Chondrocyte (in vitro differentiated cells): ENCODE measurements around the gene RPL36AL. TPM values are rescaled to one million over a fixed set of nuclear protein-coding genes. Genes with fewer than 3 reads are reported as not detected.
"Not testable (repeated sequence)": the region's sequence is repeated elsewhere in the genome, so short reads cannot be mapped to it uniquely, and the experiment has no call there.

Experiments used
- DNase-seq: peaks from one replicate; pipeline ENCODE4 v3.0.0; 2021; ENCODE audit warnings: mixed read lengths, low spot score
- H3K27ac Mint-ChIP-seq: one replicate; pipeline ENCODE4 v1.8.0; 2021; ENCODE audit warnings: mild to moderate bottlenecking, moderate library complexity, mixed read lengths; ENCODE audit not compliant: unreplicated experiment
- H3K27me3 Mint-ChIP-seq: 2 replicates; pipeline ENCODE4 v1.8.0; 2021; ENCODE audit warnings: low read depth, mixed read lengths
- H3K36me3 Mint-ChIP-seq: 2 replicates; pipeline ENCODE4 v1.8.0; 2021; ENCODE audit warnings: low read depth, mixed read lengths
- H3K4me1 Mint-ChIP-seq: 2 replicates; pipeline ENCODE4 v1.8.0; 2021; ENCODE audit warnings: low read depth, mild to moderate bottlenecking, mixed read lengths
- H3K4me3 Mint-ChIP-seq: one replicate; pipeline ENCODE4 v1.8.0; 2021; ENCODE audit warnings: mild to moderate bottlenecking, moderate library complexity, mixed read lengths; ENCODE audit not compliant: unreplicated experiment
- H3K9me3 Mint-ChIP-seq: 2 replicates; pipeline ENCODE4 v1.8.0; 2021; ENCODE audit warnings: low read depth, mixed read lengths
- long read RNA-seq: library from polyadenylated mRNA; stranded (forward); transcript quantifications from one replicate; pipeline ENCODE4 v2.0.0, GENCODE V29; 2021
- total RNA-seq: library from RNA; stranded (reverse); gene quantifications from 3 replicates; pipeline ENCODE4 v1.2.1, GENCODE V29; 2021
- TF ChIP-seq, protein P1 (sequence below): fragments of 200-600 bp; sonication (generic); IDR thresholded peaks from 2 replicates; pipeline ENCODE4 v1.5.0; 2021; ENCODE audit warnings: antibody characterized with exemption, mild to moderate bottlenecking, moderate library complexity

RPL36AL gene
- total RNA-seq, result 132 to 146 TPM (median 144 TPM) in 3 replicates
- long read RNA-seq, transcript RPL36AL-201 (2 exons, 746 nt), result major isoform, 169 of 184 reads
- long read RNA-seq, partial matches to known transcripts, result 12 of 184 reads
- long read RNA-seq, other reads (novel, unspliced or antisense), result 3 of 184 reads

DNA sequence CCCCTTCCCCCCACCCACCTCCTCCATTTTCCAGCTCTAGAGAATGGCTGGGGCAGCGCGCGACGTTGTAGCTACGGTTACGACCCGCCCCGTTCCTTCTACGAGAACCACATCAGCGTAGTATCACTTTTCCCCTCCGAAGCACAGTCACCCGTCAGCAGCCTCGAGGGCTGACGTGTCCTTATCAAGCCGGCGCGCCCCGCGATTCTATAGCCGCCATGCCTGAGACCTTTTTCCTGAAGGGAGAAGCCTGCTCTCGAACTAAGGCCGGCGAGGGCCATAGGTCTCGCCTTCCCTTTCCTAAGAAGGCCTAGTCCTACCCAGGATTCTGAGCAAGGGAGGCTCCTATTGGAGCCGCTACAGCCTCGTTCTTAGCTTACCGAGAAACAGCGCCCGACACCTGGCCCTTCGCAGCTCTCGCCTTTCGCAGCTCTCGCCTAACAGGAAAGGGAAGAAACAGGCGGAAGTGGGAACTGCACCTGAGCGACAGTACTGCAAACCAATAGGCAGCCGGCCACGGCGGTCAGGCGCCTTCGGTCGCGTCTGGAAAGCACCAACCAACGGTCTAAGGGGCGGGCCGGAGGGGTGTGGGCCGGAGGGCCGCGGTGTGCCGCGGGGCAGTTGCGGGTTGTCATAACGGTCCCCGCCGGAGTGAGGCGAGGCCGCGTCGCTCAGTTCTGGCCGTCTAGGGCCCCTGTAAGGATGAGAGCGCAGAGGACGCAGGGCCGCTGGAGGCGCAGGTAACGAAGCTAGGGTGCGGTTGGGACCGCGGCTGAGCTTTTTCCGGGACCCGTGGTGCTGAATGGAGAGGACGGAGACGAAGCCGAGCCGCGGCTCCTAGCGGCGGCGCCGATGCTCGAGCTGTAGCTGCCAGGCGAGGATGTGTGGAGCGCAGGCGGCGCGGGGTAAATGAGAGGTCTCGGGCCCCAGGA is at the start of gene RPL36AL, which contains the start of gene MGAT2:
Gene RPL36AL (minus strand): TSS at position 445 of the 932 bp plus-strand sequence. CDS start 1,522 bp downstream, outside the sequence.
Gene MGAT2 (plus strand): TSS at position 618 of the 932 bp plus-strand sequence. CDS start 470 bp downstream, outside the sequence.
- no peaks in the 10 kb centered on the region for H3K9me3 Mint-ChIP-seq
- TF ChIP-seq, protein P1, sequence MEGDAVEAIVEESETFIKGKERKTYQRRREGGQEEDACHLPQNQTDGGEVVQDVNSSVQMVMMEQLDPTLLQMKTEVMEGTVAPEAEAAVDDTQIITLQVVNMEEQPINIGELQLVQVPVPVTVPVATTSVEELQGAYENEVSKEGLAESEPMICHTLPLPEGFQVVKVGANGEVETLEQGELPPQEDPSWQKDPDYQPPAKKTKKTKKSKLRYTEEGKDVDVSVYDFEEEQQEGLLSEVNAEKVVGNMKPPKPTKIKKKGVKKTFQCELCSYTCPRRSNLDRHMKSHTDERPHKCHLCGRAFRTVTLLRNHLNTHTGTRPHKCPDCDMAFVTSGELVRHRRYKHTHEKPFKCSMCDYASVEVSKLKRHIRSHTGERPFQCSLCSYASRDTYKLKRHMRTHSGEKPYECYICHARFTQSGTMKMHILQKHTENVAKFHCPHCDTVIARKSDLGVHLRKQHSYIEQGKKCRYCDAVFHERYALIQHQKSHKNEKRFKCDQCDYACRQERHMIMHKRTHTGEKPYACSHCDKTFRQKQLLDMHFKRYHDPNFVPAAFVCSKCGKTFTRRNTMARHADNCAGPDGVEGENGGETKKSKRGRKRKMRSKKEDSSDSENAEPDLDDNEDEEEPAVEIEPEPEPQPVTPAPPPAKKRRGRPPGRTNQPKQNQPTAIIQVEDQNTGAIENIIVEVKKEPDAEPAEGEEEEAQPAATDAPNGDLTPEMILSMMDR, result peak; percentile 74
- peak within 1 kb of the TSS; percentile 97 for H3K4me3 Mint-ChIP-seq
- peak within 1 kb of the TSS; percentile 95 for H3K27ac Mint-ChIP-seq
- no peaks in the 10 kb centered on the region for H3K27me3 Mint-ChIP-seq
- DNase-seq, result peak; percentile 99
- peaks cover 14% of the 10 kb centered on the region for H3K36me3 Mint-ChIP-seq
- H3K4me1 Mint-ChIP-seq, result peaks cover 57% of the 10 kb centered on the region

DNA sequence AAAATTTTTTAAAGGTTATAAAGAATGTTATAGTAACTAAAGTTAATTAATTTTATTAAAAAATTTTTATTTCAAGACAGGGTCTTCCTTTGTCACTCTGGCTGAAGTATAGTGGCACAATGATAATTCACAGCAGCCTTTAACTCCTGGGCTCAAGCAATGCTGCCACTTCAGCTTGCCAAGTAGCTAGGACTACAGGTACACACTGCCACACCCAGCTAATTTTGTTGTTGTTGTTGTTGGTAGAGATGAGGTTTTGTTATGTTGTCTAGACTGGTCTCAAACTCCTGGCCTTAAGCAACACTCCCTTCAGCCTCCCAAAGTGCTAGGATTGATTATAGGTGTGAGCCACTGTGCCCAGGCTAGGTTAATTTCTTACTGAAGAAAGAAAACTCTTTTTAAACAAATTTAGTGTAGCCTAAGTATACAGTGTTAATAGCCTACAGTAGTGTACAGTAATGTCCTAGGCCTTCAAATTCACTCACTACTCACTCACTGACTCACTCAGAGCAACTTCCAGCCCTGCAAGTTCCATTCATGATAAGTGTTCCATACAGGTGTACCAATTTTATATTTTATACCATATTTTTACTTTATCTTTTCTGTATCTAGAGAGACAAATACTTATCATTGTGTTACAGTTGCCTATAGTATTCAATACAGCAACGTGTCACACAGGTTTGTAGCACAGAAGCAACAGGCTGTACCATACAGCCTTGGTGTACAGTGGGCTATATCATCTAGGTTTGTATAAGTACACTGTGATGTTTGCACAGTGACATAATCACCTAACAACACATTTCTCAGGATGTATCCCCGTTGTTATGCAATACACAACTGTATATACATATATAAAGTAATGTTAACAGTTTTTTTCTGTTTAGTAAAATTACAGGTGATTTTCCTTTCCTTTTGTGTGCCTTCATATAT is 39.4 kb upstream of the RPL36AL start:
- H3K27me3 Mint-ChIP-seq, result no peaks in the 10 kb centered on the region
- H3K4me1 Mint-ChIP-seq, result no peaks in the 10 kb centered on the region
- no peaks in the 10 kb centered on the region for H3K36me3 Mint-ChIP-seq
- H3K4me3 Mint-ChIP-seq, result no peak overlapping the region
- H3K27ac Mint-ChIP-seq, result no peak overlapping the region
- no peaks in the 10 kb centered on the region for H3K9me3 Mint-ChIP-seq
- TF ChIP-seq, protein P1, result no peak
- DNase-seq, result no peak

DNA sequence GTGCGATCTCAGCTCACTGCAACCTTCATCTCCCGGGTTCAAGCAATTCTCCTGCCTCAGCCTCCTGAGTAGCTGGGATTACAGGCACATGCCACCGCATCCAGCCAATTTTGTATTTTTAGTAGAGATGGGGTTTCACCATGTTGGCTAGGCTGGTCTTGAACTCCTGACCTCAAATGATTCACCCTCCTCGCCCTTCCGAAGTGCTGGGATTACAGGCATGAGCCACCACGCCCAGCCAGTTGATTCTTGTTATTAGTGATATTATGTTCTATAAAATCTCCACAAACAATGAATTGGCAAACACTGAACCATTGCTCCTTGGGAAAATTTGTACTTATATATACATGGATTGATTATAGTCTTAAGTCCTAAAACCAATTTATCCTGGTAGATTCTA is 37.1 kb upstream of the RPL36AL start:
- H3K27me3 Mint-ChIP-seq, H3K4me1 Mint-ChIP-seq, H3K4me3 Mint-ChIP-seq, DNase-seq, H3K9me3 Mint-ChIP-seq, H3K36me3 Mint-ChIP-seq, H3K27ac Mint-ChIP-seq: not testable (repeated sequence)

- H3K9me3 Mint-ChIP-seq, result no peaks in the 10 kb centered on the region
- TF ChIP-seq, protein P1, result no peak
- no peak overlapping the region for H3K4me3 Mint-ChIP-seq
These were observed 34.1 kb upstream of the RPL36AL start for GRCh38 chr14:49654511-49654910.

GRCh38 chr14:49653508-49653907 is 33.1 kb upstream of the RPL36AL start:
- Mint-ChIP-seq H3K4me3 (no peak overlapping the region), H3K9me3 (no peaks in the 10 kb centered on the region), H3K36me3 (peaks cover 6% of the 10 kb centered on the region), H3K27ac (no peak overlapping the region), H3K4me1 (no peaks in the 10 kb centered on the region), H3K27me3 (no peaks in the 10 kb centered on the region)
- TF ChIP-seq, protein P1, result no peak
- DNase-seq, result no peak

More at GRCh38 chr14:49654511-49654910, 34.1 kb upstream of the RPL36AL start:
- DNase-seq, result no peak
- no peak overlapping the region for H3K27ac Mint-ChIP-seq
- peaks cover 6% of the 10 kb centered on the region for H3K36me3 Mint-ChIP-seq
- no peaks in the 10 kb centered on the region for H3K4me1 Mint-ChIP-seq
- no peaks in the 10 kb centered on the region for H3K27me3 Mint-ChIP-seq
